Panc1 (cell line): Measurements from ENCODE around the gene DLGAP5. TPM values are rescaled to one million over a fixed set of nuclear protein-coding genes. Genes with fewer than 3 reads are reported as not detected.

Experiments used
- ATAC-seq: fragments of 200-7000 bp; cut with Tn5 transposase; 2 replicates; pipeline ENCODE4 v1.9.1; 2020; ENCODE audit warnings: mild to moderate bottlenecking, moderate library complexity
- BruUV-seq: library from RNA; stranded (reverse); fragments of 400-500 nt; replicated peaks from 2 replicates; lab custom pipeline; 2021; lab: Mats Ljungman, UMichigan
- CTCF ChIA-PET: fragments of 300-600 bp; sonication (Branson Sonifier 250); formaldehyde crosslinking; loops from one replicate; lab custom pipeline; 2022; ENCODE audit warnings: antibody characterized with exemption; lab: Charles Lee
- POLR2A ChIA-PET: fragments of 300-600 bp; sonication (Branson Sonifier 250); formaldehyde crosslinking; loops from one replicate; lab custom pipeline; 2022; ENCODE audit warnings: antibody characterized with exemption; lab: Charles Lee
- DNase-seq: peaks from one replicate; pipeline ENCODE4 v3.0.0-alpha.2; 2010; ENCODE audit warnings: low read depth, low spot score
- H3K27ac ChIP-seq: 2 replicates; pipeline ENCODE4 v1.5.1; 2011; ENCODE audit warnings: mild to moderate bottlenecking, low read length, inconsistent platforms
- H3K27me3 ChIP-seq: fragments of 200-500 bp; sonication (Bioruptor generic); 2 replicates; pipeline ENCODE4 v1.6.0; 2014; ENCODE audit warnings: low read length, inconsistent platforms; ENCODE audit not compliant: control insufficient read depth, insufficient read depth
- H3K36me3 ChIP-seq: fragments of 200-500 bp; sonication (Bioruptor generic); 2 replicates; pipeline ENCODE4 v1.5.1; 2014; ENCODE audit warnings: inconsistent platforms, mild to moderate bottlenecking, low read length, moderate library complexity; ENCODE audit not compliant: control insufficient read depth, insufficient read depth
- H3K4me1 ChIP-seq: 2 replicates; pipeline ENCODE4 v1.5.1; 2011; ENCODE audit warnings: inconsistent platforms, mild to moderate bottlenecking, low read length, moderate library complexity; ENCODE audit not compliant: control insufficient read depth, insufficient read depth
- H3K4me3 ChIP-seq, 2 experiments: 2 replicates each; pipeline ENCODE4 v1.5.1; 2011 to 2012; ENCODE audit warnings: low read depth in 2 of 2, low read length in 2 of 2, mild to moderate bottlenecking in 2 of 2, inconsistent platforms in 1 of 2, moderate library complexity in 1 of 2
- H3K9me3 ChIP-seq: fragments of 200-500 bp; sonication (Bioruptor generic); 2 replicates; pipeline ENCODE4 v1.5.1; 2014; ENCODE audit warnings: low read depth, mild to moderate bottlenecking, inconsistent platforms, low read length, moderate library complexity; ENCODE audit not compliant: control insufficient read depth, insufficient read depth
- POLR2AphosphoS5 ChIP-seq: IDR thresholded peaks from 2 replicates; pipeline ENCODE4 v1.6.1; 2012; ENCODE audit warnings: mild to moderate bottlenecking, low read depth, low read length, moderate library complexity
- SIN3A ChIP-seq: IDR thresholded peaks from 2 replicates; pipeline ENCODE4 v1.6.1; 2012; ENCODE audit warnings: low read depth, mild to moderate bottlenecking, low read length, moderate library complexity, borderline replicate concordance; ENCODE audit not compliant: insufficient read depth
- TCF7L2 ChIP-seq: IDR thresholded peaks from 2 replicates; pipeline ENCODE4 v1.6.1; 2011; ENCODE audit warnings: mild to moderate bottlenecking, low read depth, low read length, inconsistent platforms
- in situ Hi-C: cut with HindIII; loops from 2 replicates; pipeline ENCODE4 v1.10.0; 2016; ENCODE audit warnings: low sequenced_read_pairs, low pct_unique_long_range_greater_than_20kb
- intact Hi-C: fragments of 100-400 bp; cut with micrococcal nuclease; formaldehyde crosslinking; loops from one replicate; pipeline ENCODE4 v1.10.0; 2022; ENCODE audit not compliant: unreplicated experiment
- total RNA-seq: library from RNA; stranded (reverse); gene quantifications from one replicate; pipeline ENCODE4 v1.2.1, GENCODE V29; 2021; ENCODE audit not compliant: unreplicated experiment
- TF ChIP-seq, protein P1 (sequence below): fragments of 450-650 bp; IDR thresholded peaks from 2 replicates; pipeline ENCODE4 v1.5.1; 2017; ENCODE audit warnings: mild to moderate bottlenecking
- TF ChIP-seq, protein P2 (sequence below), 2 experiments: IDR thresholded peaks; 2 replicates each; pipeline ENCODE4 v1.6.1; 2011 to 2012; ENCODE audit warnings: low read depth in 2 of 2, control low read depth in 1 of 2, low read length in 1 of 2, mild to moderate bottlenecking in 1 of 2, moderate library complexity in 1 of 2; ENCODE audit not compliant: insufficient read depth in 1 of 2

DLGAP5 gene
- total RNA-seq, 1 experiment from 2014 or later: 48.7 TPM

DNA sequence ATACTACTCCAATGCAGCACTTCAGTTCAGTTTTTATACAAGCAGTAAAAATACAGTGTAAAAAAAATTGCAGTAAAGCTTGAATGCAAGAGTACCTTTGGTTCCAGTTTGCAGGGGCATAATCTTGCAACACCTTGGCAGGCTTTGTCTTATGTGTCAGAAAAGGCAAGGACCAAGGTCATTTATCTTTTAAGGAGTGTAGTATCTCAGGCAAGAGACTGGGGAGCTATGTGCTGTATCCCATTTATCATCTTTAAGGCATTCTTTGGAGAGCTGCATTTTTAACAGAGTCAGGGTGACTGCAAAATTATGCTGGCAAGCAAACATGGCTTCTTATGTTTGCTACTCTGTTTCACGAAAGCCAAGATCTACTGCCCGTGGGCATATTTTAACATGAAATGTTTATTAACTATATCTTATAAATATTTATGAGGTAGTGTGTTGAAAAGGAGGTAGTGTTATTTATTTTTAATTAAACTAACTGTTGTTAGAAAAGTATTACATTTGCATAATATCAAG is 14.8 kb upstream of the DLGAP5 start:
- ATAC-seq: no peak
- in situ Hi-C loops: no loop called here
- no peak overlapping the region for H3K4me3 ChIP-seq
- ChIA-PET CTCF (no interaction called here), POLR2A (no interaction called here)
- H3K9me3 ChIP-seq: no peaks in the 10 kb centered on the region
- intact Hi-C loops: no loop called here
- H3K4me1 ChIP-seq: no peaks in the 10 kb centered on the region
- no peak for DNase-seq
- TF ChIP-seq POLR2AphosphoS5 (no peak), SIN3A (no peak), TCF7L2 (no peak)
- TF ChIP-seq, protein P1, sequence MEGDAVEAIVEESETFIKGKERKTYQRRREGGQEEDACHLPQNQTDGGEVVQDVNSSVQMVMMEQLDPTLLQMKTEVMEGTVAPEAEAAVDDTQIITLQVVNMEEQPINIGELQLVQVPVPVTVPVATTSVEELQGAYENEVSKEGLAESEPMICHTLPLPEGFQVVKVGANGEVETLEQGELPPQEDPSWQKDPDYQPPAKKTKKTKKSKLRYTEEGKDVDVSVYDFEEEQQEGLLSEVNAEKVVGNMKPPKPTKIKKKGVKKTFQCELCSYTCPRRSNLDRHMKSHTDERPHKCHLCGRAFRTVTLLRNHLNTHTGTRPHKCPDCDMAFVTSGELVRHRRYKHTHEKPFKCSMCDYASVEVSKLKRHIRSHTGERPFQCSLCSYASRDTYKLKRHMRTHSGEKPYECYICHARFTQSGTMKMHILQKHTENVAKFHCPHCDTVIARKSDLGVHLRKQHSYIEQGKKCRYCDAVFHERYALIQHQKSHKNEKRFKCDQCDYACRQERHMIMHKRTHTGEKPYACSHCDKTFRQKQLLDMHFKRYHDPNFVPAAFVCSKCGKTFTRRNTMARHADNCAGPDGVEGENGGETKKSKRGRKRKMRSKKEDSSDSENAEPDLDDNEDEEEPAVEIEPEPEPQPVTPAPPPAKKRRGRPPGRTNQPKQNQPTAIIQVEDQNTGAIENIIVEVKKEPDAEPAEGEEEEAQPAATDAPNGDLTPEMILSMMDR: no peak
- TF ChIP-seq, protein P2, sequence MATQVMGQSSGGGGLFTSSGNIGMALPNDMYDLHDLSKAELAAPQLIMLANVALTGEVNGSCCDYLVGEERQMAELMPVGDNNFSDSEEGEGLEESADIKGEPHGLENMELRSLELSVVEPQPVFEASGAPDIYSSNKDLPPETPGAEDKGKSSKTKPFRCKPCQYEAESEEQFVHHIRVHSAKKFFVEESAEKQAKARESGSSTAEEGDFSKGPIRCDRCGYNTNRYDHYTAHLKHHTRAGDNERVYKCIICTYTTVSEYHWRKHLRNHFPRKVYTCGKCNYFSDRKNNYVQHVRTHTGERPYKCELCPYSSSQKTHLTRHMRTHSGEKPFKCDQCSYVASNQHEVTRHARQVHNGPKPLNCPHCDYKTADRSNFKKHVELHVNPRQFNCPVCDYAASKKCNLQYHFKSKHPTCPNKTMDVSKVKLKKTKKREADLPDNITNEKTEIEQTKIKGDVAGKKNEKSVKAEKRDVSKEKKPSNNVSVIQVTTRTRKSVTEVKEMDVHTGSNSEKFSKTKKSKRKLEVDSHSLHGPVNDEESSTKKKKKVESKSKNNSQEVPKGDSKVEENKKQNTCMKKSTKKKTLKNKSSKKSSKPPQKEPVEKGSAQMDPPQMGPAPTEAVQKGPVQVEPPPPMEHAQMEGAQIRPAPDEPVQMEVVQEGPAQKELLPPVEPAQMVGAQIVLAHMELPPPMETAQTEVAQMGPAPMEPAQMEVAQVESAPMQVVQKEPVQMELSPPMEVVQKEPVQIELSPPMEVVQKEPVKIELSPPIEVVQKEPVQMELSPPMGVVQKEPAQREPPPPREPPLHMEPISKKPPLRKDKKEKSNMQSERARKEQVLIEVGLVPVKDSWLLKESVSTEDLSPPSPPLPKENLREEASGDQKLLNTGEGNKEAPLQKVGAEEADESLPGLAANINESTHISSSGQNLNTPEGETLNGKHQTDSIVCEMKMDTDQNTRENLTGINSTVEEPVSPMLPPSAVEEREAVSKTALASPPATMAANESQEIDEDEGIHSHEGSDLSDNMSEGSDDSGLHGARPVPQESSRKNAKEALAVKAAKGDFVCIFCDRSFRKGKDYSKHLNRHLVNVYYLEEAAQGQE (IDR thresholded peaks at IDR 0.05; ENCODE audit: insufficient read depth in 1 of 2, low read depth in 2 of 2, low read length in 1 of 2): no peak
- H3K27me3 ChIP-seq: no peaks in the 10 kb centered on the region
- no TSS peak for BruUV-seq
- no peak overlapping the region for H3K27ac ChIP-seq
- no peaks in the 10 kb centered on the region for H3K36me3 ChIP-seq

DNA sequence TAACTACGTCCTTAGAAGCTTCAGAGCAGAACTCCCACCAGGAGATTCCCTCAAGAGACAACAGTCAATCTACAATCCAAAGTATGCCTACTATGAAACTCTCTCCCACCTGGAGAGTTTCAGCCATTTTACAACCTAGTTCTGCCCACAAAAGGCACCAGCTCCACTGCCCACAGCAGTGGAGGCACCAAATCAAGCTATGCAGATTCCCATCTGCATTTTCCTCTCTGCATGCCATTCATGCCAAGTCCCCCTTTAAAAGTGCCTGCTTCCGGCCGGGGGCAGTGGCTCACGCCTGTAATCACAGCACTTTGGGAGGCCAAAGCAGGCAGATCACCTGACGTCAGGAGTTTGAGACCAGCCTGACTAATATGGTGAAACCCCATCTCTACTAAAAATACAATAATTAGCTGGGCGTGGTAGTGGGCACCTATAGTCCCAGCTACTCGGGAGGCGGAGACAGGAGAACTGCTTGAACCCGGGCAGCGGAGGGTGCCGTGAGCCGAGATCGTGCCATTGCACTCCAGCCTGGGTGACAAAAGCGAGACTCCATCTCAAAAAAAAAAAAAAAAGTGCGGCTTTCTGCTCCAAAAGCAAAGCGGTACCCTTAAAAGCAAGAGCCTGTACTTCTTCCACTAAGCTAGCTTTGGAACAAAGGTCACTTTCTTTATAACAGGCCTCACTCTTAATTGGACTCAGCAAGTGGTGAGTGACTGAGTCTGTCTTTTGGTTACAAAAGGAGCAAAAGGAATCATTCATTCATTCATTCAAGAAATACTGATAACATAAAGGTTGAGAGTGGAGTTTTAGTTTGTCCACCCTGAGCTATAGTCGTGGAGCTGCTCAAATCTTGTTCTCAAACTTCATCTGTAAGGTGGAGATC is 10.1 kb upstream of the DLGAP5 start:
- no peak for DNase-seq
- ChIA-PET CTCF (interaction anchor here (0.6 kb wide), 1 partner anchor 44 kb away, joined by 4 read pairs; no protein-coding TSS in a partner anchor), POLR2A (interaction anchor here (0.6 kb wide), 1 partner anchor 90 kb away, joined by 3 read pairs; no protein-coding TSS in a partner anchor)
- no peak overlapping the region for H3K4me3 ChIP-seq
- no peak for ATAC-seq
- no TSS peak for BruUV-seq
- in situ Hi-C loops: no loop called here
- H3K27me3 ChIP-seq: no peaks in the 10 kb centered on the region
- H3K4me1 ChIP-seq: no peaks in the 10 kb centered on the region
- TF ChIP-seq, protein P2 (IDR thresholded peaks at IDR 0.05; ENCODE audit: insufficient read depth in 1 of 2, low read depth in 2 of 2, low read length in 1 of 2): no peak
- no peak for TF ChIP-seq TCF7L2
- TF ChIP-seq, protein P1: no peak
- TF ChIP-seq POLR2AphosphoS5: no peak
- no peak for TF ChIP-seq SIN3A
- H3K36me3 ChIP-seq: no peaks in the 10 kb centered on the region
- no peak overlapping the region for H3K27ac ChIP-seq
- intact Hi-C loops: no loop called here
- no peaks in the 10 kb centered on the region for H3K9me3 ChIP-seq
